Measurements from ENCODE around the gene CCT7. TPM values are rescaled to one million over a fixed set of nuclear protein-coding genes. Genes with fewer than 3 reads are reported as not detected.

Gene CCT7
- total RNA-seq, 1 experiment from 2014 or later = 482 TPM

DNA sequence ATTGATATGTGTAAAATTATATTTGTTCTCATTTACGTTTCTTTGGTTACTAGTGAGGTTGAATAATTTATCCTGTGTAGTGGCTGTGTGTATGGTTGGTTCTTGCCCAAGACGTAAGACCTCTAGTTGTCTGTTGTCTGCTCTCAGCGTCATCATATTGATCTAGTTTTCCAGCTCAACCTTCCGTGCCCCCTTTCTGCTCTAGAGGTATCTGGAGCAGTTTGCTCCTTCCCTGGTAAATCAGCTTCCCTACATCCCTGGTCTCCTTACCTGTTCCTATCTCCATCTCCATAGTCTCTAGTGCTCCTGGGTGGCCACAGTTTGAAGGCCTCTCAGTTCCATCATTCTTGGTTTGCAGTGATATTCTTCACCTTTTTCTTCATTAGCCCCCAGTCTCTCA is 18.9 kb upstream of the CCT7 start (continued):
- no peak for TF ChIP-seq PRRX2 (CRISPR knock-in tag; IDR thresholded peaks at IDR 0.05)
- no peak for TF ChIP-seq NR2C2 (CRISPR knock-in tag; IDR thresholded peaks at IDR 0.05)
- TF ChIP-seq, protein P1, sequence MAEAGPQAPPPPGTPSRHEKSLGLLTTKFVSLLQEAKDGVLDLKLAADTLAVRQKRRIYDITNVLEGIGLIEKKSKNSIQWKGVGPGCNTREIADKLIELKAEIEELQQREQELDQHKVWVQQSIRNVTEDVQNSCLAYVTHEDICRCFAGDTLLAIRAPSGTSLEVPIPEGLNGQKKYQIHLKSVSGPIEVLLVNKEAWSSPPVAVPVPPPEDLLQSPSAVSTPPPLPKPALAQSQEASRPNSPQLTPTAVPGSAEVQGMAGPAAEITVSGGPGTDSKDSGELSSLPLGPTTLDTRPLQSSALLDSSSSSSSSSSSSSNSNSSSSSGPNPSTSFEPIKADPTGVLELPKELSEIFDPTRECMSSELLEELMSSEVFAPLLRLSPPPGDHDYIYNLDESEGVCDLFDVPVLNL (CRISPR knock-in tag; IDR thresholded peaks at IDR 0.05; ENCODE audit: borderline replicate concordance, low read depth) = no peak
- no peak for TF ChIP-seq TCF7 (CRISPR knock-in tag; IDR thresholded peaks at IDR 0.05; ENCODE audit: low read depth)
- TF ChIP-seq, protein P2, sequence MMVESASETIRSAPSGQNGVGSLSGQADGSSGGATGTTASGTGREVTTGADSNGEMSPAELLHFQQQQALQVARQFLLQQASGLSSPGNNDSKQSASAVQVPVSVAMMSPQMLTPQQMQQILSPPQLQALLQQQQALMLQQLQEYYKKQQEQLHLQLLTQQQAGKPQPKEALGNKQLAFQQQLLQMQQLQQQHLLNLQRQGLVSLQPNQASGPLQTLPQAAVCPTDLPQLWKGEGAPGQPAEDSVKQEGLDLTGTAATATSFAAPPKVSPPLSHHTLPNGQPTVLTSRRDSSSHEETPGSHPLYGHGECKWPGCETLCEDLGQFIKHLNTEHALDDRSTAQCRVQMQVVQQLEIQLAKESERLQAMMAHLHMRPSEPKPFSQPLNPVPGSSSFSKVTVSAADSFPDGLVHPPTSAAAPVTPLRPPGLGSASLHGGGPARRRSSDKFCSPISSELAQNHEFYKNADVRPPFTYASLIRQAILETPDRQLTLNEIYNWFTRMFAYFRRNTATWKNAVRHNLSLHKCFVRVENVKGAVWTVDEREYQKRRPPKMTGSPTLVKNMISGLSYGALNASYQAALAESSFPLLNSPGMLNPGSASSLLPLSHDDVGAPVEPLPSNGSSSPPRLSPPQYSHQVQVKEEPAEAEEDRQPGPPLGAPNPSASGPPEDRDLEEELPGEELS (CRISPR knock-in tag; IDR thresholded peaks at IDR 0.05) = no peak

DNA sequence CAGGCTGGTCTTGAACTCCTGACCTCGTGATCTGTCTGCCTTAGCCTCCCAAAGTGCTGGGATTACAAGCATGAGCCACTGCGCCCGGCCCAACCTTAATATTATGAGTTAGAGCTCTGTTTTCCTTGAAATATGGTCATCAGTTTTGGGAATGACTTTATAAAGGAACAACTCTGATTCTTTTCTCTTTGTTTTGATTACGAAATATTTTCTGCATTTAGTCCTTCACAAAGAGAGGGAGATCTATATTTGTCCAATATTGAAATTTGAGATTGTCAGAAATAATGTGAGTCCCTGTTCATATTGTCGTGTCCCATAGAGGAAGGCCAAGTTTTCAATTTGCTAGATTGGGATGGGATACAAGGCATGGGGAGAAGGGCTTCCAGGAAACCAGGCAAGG is 16.9 kb upstream of the CCT7 start:
- ChIA-PET CTCF (interaction anchor here (0.8 to 1.7 kb wide), 2 partner anchors 14 to 40 kb away, joined by 3 to 7 read pairs; no protein-coding TSS in a partner anchor), POLR2A (no interaction called here)
- H3K36me3 Mint-ChIP-seq = peaks cover 13% of the 10 kb centered on the region
- DNase-seq (ENCODE audit: low spot score) (no peak), ATAC-seq (no peak)
- peaks cover 8% of the 10 kb centered on the region for H3K27me3 Mint-ChIP-seq (ENCODE audit: low read depth)
- H3K4me3 Mint-ChIP-seq = no peak overlapping the region
- H3K4me1 Mint-ChIP-seq = peaks cover 37% of the 10 kb centered on the region
- no peaks in the 10 kb centered on the region for H3K9me3 Mint-ChIP-seq
- TF ChIP-seq KAT7 (CRISPR knock-in tag; IDR thresholded peaks at IDR 0.05; ENCODE audit: borderline replicate concordance) = no peak
- TF ChIP-seq SMAD4 (CRISPR knock-in tag; IDR thresholded peaks at IDR 0.05) = no peak
- no peak for TF ChIP-seq GTF2I (CRISPR knock-in tag; conservative IDR thresholded peaks at IDR 0.05)
- no peak overlapping the region for H3K27ac Mint-ChIP-seq

DNA sequence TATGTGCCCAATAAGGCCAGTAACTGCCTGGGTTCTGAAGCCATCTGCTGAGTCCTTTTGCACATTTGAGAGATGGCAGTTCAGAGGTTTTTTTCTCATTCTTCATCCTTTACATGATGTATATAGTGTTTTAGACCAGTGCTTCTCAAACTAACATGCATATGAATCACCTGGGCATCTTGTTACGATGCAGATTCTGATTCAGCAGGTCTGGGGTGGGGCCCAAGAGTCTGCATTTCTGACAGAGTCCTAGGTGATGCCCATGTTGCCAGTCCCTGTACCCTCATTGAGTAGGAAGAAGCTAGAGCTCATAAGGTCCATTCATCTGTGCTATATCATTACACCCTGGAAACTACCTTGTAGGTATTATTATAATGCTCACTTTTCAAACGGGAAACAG is 16.3 kb upstream of the CCT7 start:
- ChIA-PET POLR2A (no interaction called here), CTCF (interaction anchor here (1.7 kb wide), 1 partner anchor 40 kb away, joined by 7 read pairs; no protein-coding TSS in a partner anchor)
- no peaks in the 10 kb centered on the region for H3K9me3 Mint-ChIP-seq
- DNase-seq (ENCODE audit: low spot score) (no peak), ATAC-seq (no peak)
- TF ChIP-seq, protein P2 (CRISPR knock-in tag; IDR thresholded peaks at IDR 0.05) = no peak
- no peak for TF ChIP-seq NR1H2 (CRISPR knock-in tag; IDR thresholded peaks at IDR 0.05)
- no peak for TF ChIP-seq CBFB (CRISPR knock-in tag; IDR thresholded peaks at IDR 0.05; ENCODE audit: low read depth)
- no peak for TF ChIP-seq SMAD4 (CRISPR knock-in tag; IDR thresholded peaks at IDR 0.05)
- no peak for TF ChIP-seq MXD4 (CRISPR knock-in tag; IDR thresholded peaks at IDR 0.05; ENCODE audit: borderline replicate concordance)
- TF ChIP-seq NFATC4 (CRISPR knock-in tag; IDR thresholded peaks at IDR 0.05) = no peak
- TF ChIP-seq, protein P3, sequence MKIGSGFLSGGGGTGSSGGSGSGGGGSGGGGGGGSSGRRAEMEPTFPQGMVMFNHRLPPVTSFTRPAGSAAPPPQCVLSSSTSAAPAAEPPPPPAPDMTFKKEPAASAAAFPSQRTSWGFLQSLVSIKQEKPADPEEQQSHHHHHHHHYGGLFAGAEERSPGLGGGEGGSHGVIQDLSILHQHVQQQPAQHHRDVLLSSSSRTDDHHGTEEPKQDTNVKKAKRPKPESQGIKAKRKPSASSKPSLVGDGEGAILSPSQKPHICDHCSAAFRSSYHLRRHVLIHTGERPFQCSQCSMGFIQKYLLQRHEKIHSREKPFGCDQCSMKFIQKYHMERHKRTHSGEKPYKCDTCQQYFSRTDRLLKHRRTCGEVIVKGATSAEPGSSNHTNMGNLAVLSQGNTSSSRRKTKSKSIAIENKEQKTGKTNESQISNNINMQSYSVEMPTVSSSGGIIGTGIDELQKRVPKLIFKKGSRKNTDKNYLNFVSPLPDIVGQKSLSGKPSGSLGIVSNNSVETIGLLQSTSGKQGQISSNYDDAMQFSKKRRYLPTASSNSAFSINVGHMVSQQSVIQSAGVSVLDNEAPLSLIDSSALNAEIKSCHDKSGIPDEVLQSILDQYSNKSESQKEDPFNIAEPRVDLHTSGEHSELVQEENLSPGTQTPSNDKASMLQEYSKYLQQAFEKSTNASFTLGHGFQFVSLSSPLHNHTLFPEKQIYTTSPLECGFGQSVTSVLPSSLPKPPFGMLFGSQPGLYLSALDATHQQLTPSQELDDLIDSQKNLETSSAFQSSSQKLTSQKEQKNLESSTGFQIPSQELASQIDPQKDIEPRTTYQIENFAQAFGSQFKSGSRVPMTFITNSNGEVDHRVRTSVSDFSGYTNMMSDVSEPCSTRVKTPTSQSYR (CRISPR knock-in tag; IDR thresholded peaks at IDR 0.05) = no peak
- TF ChIP-seq NFYB (CRISPR knock-in tag; conservative IDR thresholded peaks at IDR 0.05; ENCODE audit: low read depth) = no peak
- no peak for TF ChIP-seq NFE2L1 (CRISPR knock-in tag; IDR thresholded peaks at IDR 0.05)
- no peak for TF ChIP-seq OVOL2 (CRISPR knock-in tag; IDR thresholded peaks at IDR 0.05; ENCODE audit: borderline replicate concordance)
- TF ChIP-seq FOXJ3 (CRISPR knock-in tag; IDR thresholded peaks at IDR 0.05; ENCODE audit: borderline replicate concordance) = no peak
- no peak for TF ChIP-seq ZNF423 (CRISPR knock-in tag; IDR thresholded peaks at IDR 0.05)
- TF ChIP-seq NR2C2 (CRISPR knock-in tag; IDR thresholded peaks at IDR 0.05) = no peak
- TF ChIP-seq, protein P4, sequence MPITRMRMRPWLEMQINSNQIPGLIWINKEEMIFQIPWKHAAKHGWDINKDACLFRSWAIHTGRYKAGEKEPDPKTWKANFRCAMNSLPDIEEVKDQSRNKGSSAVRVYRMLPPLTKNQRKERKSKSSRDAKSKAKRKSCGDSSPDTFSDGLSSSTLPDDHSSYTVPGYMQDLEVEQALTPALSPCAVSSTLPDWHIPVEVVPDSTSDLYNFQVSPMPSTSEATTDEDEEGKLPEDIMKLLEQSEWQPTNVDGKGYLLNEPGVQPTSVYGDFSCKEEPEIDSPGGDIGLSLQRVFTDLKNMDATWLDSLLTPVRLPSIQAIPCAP (CRISPR knock-in tag; IDR thresholded peaks at IDR 0.05) = no peak
- peaks cover 7% of the 10 kb centered on the region for H3K27me3 Mint-ChIP-seq (ENCODE audit: low read depth)
- H3K4me3 Mint-ChIP-seq = no peak overlapping the region
- H3K4me1 Mint-ChIP-seq = peaks cover 34% of the 10 kb centered on the region
- H3K27ac Mint-ChIP-seq = no peak overlapping the region
- H3K36me3 Mint-ChIP-seq = peaks cover 15% of the 10 kb centered on the region

All from WTC11 (cell line).